ENCODE results near the gene ARPC1A.
"Not testable (repeated sequence)": the region's sequence is repeated elsewhere in the genome, so short reads cannot be mapped to it uniquely, and the experiment has no call there.

Gene ARPC1A

DNA sequence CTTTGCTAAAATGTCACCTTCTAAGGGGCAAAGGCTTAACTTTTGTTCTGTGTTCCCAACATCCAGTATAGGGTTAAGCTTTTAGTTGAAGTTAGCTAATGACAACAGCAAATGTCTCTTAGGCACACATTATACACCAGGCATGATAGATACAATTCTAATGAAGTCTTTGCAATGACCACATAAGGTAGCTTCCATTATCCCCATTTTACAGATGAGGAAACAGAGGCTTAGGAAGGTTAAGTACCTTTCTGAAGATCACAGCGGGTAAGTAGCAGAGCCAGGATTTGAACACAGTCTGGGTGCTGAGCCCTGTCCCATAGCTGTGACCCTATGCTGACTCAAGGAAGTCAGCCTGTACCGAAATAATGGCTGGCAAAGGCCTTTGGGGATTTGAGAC, 84.9 kb downstream of the ARPC1A start:
- no peak for DNase-seq (ENCODE audit: low spot score)

- DNase-seq (ENCODE audit: low spot score) = not testable (repeated sequence)
Observed at GRCh38 chr7:99415513-99416127, 89.9 kb downstream of the ARPC1A start.

Data from AG20443 (cell line).